Measurements from ENCODE around the gene GPR141.

DNA sequence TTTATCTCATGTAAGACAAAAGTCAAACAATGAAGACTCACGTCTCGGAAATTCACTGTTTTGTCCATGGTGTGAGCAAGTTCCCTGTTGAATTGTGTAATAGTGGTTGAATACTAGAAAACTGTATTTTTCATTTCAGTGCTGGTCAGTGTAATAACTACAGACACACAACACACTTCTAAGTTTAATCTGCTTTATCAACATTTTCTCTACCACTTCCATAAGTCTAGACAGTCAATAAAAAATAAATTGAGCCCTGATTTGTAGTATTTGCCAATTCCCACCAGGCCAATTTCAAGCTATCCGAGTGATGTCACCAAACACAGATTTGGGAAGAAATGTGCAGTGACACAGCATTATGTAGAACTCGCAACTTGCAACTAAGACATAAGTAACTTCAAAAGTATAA lies 81.9 kb downstream of the GPR141 start:
- TF ChIP-seq CTCF (IDR thresholded peaks at IDR 0.05), result no peak
- no peak for TF ChIP-seq POLR2A (IDR thresholded peaks at IDR 0.05)
